ENCODE results near the gene UVSSA. TPM values are rescaled to one million over a fixed set of nuclear protein-coding genes. Genes with fewer than 3 reads are reported as not detected.
A peak's percentile ranks its signal among the peaks of the same experiment; 100 is the strongest.

Gene UVSSA
- polyA plus RNA-seq, 4 donors, result 6.5 to 11.1 (median 8.9) TPM

DNA sequence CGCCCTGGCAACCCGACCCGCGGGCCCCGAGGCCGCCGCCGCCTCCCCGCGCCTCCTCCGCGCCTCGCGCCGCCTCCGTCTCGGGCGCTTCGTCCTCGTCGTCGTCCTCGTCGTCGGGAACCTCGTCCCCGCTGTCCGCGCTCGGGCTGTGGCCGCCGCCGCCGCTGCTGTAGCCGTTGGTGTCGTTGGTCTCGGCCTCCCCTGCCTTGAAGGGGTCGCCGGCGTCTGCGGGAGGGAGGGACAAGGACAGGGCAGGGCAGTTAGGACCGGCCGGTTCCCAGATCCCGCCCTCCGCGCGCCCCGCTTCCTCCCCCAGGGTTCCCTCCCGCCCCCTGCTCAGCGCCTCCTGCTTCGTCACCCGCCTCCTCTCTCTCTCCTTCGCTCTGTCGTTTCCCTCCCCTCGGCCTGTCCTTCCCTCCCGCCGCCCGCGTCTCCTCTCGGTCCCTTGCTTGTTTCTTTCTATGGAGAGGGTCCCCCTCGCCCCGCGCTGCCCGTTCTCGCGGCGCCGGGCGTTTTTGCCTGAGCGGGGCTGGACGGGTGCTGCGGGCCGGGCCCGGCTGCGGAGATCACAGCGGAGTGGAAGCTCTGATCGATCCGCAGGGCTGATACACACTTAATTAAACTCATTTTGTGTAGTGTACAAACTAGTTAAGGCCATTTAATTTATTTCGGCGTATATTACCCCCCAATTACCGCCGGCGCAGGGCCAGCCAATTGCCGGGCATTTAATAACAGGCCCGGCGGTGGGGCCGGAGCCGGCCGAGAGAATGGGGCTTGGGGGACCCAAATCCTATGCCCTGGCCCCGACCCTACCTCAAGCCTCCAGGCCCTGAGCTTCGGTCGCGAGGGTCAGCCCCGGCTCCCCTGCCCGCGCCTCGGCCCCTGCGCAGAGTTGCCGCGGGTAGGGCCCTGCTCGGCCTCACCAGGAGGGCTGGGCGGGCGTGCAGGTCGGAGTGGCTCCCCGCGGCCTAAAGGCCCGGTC, 56.9 kb downstream of the UVSSA start:
- no peak for DNase-seq (ENCODE audit: low read depth in 4 of 4, low spot score in 3 of 4)

GRCh38 chr4:1404573-1405253, 57.7 kb downstream of the UVSSA start:
- no peak for DNase-seq (ENCODE audit: low read depth in 4 of 4, low spot score in 3 of 4)

GRCh38 chr4:1405254-1405635, 58.2 kb downstream of the UVSSA start:
- no peak for DNase-seq (ENCODE audit: low read depth in 4 of 4, low spot score in 3 of 4)

DNA sequence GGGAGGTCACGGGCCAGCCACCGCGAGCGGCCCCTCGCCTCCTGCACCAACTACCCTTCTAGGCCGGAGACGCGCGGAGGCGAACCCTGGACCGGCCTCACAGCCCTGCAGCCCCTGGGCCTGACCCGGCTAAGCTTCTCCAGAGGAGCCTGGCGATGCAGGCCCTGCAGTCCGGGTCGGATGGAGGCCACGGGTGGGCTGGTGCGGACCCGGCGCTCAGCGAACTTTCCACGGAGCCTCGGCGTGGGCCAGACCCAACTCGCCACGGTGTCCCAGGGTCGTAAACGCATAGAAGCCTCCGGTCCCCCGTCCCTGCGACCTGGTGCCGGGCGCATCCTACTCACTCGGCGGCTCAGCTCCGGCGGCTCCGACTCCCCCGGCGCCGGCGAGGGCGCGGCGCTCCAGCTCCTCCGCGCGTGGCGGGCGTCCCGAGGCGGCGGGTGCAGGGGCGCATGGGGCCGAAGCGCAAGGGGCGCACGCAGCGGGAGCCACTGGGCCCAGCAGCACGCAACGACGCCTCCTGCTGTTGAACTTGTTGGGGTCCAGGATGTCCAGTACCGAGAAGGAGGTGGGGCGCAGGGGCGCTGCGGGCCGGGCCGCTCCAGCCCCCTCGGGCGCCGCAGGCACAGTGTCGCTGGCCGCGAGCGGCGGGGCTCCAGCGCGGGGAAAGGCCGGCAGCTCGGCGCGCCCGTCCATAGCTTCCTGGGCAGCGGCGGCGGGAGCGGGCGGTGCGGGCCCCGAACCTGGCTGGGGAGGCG, 58.8 kb downstream of the UVSSA start:
- DNase-seq (ENCODE audit: low read depth in 4 of 4, low spot score in 3 of 4), result no peak

DNA sequence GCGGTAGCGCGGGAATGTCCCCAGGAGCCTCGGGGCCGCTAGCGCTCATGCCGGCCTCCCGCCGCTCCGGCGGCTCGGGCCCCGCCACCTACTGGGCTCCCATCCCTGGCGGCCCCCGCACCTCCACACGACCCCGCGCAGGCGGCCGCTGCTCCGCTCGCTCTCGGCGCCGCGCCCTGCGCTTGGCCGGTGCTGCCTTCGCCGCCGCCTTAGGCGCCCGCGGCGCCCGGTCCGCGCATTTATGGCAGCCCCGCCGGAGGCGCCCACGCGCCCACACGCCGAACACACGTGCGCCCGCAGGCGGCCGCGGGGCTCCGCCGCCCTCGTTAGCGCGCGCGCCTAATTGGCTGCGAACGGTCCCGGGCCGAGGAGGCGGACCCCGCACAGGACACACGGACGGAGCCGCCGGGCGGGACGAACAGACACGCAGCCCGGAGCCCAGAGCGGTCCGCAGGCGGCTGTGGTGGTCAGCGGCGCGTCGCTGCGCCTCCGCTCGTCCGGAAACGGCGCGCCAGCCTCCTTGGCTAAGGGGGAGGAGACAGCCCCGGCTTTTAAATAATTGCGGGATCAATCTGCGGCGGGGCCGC, 59.5 kb downstream of the UVSSA start, which contains the start of gene NKX1-1:
TSS of gene NKX1-1 (minus strand) at position 49 of the 587 bp plus-strand sequence. CDS start at position 49, 0 bp downstream.
- no peak for DNase-seq (ENCODE audit: low read depth in 4 of 4, low spot score in 3 of 4)

GRCh38 chr4:1406981-1407656, 60.1 kb downstream of the UVSSA start:
- DNase-seq (ENCODE audit: low read depth in 4 of 4, low spot score in 3 of 4), result no peak

- DNase-seq (ENCODE audit: low read depth in 4 of 4, low spot score in 3 of 4), result no peak
Measured at GRCh38 chr4:1407657-1408333, 60.8 kb downstream of the UVSSA start.

DNA sequence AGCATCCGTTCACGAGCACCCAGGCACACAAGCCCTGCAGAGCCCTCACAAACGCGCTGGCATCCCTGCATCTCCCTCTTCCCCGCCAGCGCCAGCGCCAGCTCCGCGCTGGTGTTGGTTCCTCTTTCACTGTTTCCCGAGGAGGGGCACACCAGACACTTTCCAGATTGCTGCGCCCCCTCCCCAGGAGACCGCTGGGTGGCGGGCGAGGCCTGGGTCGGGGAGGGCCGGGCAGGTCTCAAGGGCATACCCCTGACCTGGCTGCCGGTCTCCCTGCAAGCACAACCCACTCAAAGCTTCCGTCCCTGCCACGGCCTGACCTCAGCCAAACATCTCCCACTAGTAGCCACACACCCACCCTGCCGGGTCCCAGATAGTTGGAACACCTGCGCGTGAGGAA, 61.4 kb downstream of the UVSSA start:
- DNase-seq (ENCODE audit: low read depth in 4 of 4, low spot score in 3 of 4), result no peak

DNA sequence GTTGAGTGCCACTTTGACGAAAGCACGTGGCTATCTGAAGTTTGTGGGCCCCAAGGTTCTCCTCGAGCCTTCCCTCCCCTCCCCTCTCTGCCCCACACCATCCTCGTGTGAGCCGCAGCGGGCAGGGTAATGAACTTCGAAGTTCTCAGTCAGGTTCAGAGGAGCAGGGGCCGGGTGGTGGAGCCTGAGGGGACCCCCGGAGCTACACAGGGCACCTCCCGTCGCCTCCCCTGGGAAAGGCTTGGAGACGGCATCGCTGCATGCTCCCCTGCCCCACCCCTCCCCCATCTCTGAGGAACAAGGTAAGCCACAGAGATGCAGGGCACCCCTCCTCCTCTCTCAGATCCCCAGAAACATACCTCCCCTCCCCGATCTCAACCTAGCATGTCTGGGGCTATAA, 62.1 kb downstream of the UVSSA start:
- DNase-seq (ENCODE audit: low read depth in 4 of 4, low spot score in 3 of 4), result no peak

DNA sequence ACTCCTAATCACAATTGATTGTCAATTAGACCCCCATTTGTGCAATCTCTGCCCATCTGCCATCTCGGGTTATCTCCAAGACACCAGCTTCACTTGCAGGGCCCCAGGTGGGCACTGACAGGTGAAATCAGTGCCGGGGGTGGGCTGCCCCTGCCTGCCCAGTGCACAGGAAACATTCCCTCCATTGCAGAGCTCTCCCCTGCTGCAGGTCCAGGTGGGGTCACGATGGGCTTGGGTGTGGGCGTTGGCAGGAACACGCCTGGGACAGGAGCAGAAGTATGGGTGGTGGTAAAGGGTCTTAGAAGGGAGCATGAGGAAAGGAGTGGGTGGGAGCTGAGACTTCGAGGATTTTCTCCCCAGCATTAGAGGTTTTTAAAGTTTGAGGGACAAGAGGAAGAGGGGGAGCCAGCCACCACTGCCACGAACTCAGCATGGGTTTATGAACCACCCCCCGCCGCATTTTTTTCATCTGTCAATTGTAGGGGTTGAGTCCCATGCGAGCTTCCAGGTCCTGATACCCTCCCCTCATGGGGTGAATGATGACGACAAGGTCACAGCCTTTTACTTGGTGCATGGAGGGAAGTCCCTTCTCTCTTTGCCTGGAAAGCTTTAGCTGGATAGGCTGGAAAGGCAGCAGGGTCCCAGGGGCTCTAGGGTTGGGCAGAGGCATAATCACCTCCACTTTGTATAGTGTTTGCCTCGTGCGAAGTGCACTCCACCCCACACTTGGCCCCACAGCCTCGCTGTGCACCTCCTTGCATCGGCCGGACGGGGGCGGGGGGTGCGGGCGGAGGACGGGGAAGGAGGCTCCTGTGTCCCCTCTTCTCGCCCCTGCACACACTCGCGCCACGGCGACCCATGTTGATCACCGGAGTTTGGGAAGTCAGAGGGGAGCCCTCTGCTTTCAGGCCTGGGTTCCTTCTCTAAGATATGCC, 62.8 kb downstream of the UVSSA start:
- no peak for DNase-seq (ENCODE audit: low read depth in 4 of 4, low spot score in 3 of 4)

DNA sequence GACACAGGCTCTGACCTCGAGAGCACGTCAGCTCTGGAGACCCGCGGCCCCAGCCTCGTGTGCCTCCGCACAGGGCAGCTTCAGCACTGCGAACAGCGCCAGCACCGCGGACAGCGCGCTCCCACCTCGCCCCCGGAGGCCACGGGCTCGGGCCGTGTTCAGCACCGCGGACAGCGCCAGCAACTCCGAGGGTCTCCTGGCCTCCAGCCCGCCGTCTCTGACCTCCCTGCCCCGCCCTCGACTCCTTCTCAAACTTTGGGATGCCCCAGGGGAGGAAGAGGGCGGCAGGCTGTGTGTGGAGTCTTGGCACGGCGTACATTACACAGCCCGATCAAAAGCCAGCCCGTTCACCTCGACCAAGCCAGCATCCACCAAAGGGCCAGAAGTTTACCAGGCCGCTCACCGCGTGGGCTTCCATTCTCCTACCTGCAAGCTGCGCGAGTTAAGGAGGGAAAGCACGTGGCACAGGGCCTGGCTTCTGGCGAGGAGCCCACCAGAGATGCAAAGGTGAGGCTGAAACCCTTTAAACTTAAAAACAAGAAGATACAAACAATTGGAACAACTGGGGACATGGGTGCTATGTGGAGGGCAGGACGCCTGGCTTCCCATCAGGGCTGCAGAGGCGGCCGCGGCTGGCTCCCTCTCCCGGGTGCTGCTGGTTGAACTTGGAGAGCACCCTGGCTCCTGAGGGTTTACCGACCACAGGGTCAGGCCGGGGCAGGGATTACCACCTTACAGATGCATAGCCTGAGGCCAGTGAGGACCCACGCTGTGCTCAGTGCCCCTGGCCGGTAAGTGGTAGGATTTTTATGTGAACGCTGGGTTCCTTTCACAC, 63.7 kb downstream of the UVSSA start:
- DNase-seq (ENCODE audit: low read depth in 4 of 4, low spot score in 3 of 4), result peak; percentile 63 to 81 (median 69)

DNA sequence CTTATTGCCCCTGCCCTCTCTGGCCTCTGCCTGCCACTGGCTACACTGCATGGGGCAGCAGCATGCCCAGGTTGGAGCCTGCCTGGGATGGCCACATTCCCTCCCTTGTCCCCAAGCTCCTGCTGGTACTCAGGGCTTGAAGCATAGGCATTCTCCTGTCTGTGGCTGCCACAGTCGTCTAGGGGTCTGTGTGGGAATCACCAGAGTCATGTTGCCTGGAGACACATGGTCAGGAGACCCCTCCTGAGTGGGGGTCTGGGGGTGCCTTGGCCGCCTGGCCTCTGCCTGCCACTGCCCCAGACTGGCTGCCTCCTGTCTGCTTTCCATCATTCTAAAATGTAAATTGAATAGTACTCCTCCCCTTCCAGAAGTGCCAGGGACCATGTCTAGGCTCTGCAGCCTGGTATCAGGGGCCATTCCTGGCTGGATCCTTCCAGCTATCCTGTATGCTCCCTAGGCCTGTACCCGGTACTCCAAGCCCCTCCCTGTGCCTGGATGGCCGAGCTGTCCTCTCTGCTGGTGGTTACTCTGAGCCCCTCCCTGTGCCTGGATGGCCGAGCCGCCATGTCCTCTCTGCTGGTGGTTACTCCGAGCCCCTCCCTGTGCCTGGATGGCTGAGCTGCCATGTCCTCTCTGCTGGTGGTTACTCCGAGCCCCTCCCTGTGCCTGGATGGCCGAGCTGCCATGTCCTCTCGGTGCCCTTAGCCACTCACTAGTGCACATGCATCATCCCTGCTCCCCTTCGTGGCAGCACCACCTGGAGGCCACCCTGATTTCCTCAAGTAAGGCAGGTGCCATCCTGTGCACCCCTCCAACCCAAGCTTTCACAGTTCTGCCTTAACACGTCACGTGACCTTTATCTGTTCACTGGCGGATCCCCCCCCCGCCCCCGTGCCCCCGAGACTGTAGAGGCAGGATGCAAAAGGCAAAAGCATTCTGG, 64.7 kb downstream of the UVSSA start:
- DNase-seq (ENCODE audit: low read depth in 4 of 4, low spot score in 3 of 4), result no peak

DNA sequence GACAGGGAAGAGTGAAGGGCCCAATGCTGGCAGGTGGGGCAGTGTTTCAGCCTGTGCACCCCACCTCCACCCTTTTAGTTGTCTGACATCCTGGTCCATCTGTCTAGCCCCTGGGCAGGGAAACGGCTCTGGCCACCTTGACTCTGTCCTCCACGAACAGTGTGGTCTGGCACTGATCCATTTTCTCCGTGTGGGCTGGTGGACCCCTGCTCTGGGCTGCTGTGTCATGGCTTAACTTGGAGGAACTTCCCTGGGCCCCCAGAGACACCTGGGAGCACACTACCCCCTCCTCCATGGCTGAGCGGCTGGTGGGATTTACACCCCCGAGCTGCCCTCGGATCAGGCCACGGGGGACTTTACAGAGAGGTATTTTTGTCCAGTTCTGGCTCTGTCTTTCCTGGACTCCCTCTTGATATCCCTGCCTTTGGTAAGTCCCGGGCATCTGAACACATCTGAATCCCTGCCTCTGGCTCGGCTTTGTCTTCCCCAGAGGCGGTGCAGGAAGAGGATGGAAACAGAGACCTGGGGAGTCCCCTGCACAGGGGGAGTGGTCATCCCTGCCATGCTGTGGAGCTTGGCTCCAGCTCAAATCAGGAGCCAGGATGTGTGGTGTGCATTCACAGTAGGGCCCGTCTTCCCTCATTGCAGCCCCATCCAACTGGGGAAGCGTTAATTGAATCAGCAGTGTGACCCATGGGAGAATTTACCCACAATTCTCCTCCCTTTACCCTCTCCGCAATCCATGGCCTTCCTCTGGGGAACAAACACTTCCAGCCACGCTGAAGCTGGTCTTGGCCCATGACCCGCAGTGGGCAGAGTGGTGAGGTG, 65.6 kb downstream of the UVSSA start:
- no peak for DNase-seq (ENCODE audit: low read depth in 4 of 4, low spot score in 3 of 4)

DNA sequence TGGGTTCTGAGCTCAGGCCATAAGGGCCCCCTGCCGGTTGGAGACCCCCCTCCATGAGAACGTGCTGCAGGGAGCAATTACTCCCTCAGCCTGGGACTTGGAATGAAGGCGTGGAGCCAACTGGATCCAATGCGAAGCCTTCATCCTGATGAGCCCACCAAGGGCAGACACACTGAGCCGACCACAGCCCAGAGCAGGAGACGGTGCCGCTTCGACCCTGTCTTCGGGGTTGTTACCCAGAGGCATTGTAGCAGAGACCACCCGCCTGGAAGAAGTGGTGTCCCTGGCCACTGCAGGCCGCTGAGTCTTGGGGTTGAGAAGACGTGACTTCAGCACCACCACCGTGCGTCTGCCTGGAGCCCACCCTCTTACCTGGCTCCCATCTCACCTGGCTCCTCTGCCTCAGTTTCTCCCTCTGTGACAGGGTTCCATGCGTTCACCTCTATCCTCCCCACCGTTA, 66.2 kb downstream of the UVSSA start:
- DNase-seq (ENCODE audit: low read depth in 4 of 4, low spot score in 3 of 4), result no peak

DNA sequence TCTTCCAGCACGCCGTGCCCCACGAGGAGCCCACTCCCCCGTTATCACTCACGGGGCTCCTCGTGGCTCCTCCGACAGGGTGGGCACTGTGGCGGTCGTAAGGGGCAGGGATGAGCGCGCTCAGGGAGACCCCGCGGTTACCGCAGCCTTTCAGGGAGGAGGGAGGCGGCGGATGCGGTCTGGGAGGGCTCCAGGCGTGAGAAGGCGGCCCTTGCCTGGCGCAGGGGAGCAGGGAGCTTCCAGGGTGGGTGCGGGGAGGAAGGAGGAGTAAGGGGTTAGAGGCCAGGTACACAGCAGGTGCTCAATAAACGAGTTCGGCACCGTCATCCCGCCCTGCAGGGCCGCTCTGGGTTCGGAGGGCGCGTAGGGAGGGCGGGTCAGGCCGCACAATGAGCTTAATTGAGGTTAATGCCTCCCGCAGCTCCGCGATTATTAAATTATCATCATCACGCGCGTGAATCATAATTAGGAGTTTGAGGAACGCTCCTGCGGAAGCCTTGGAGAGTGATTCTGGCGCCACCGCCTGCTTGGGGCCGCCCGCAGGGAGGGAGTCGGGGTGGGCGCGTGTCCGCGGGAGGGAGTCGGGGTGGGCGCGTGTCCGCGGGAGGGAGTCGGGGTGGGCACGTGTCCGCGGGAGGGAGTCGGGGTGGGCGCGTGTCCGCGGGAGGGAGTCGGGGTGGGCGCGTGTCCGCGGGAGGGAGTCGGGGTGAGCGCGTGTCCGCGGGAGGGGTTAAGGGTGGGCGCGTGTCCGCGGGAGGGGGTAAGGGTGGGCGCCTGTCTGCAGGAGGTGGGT, 66.9 kb downstream of the UVSSA start:
- DNase-seq (ENCODE audit: low read depth in 4 of 4, low spot score in 3 of 4), result no peak
